ENCODE results near the gene DLG1.

DLG1 gene

GRCh38 chr3:197168063-197168462 lies 130.3 kb downstream of the DLG1 start:
- no peak for DNase-seq

DNA sequence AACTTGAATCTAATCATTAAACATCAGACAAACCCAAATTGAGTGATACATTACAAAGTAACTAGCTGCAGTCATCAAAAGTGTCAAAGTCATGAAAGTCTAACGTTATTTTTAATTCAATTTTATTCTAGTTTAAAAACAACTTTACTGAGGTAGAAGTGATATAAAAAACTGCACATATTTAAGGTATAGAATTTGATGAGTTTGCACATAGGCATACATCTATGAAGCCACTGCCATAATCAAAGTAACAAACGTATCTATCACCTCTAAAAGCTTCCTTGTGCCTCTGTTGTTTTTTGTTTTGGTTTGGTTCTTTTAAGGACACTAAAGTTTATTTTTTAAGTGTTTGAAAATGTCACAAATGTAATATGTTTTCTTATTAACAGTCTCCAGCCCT lies 130.9 kb downstream of the DLG1 start:
- no peak for DNase-seq

DNA sequence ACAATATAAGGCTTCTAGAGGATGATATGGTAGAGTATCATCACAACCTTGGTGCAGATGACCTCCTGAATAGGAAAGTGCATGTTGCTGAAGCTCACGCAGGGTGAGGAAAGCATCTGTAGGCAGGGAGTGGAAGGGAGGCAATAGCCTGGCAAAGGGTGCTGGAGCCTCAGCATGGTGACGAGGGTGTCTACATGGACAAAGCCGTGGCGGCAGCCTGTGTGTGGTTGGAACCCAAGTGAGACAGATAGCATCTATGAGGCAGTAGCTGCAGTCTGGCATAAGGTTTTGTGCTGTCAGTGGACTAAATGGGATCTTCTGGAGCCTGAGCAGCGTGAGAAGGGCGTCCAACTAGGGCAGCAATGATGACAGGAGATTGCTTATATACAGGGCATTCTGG lies 132.5 kb downstream of the DLG1 start:
- no peak for DNase-seq

DNA sequence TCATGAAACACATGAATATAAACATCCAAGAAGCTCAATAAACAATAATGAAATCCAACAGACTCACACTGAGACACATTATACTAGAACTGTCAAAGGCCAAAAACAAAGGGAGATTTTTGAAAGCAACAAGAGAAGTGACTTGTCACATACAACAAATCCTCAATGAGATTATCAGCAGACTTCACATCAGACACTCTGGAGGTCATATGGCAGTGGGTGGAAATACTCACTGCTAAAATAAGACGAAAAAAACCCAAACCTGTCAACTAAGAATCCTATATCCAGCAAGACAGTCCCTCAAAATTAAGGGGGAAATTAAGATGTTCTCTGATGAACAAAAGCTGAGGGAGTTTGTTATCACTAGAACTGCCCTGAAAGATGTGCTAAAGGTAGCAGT lies 143.4 kb downstream of the DLG1 start:
- no peak for DNase-seq

DNA sequence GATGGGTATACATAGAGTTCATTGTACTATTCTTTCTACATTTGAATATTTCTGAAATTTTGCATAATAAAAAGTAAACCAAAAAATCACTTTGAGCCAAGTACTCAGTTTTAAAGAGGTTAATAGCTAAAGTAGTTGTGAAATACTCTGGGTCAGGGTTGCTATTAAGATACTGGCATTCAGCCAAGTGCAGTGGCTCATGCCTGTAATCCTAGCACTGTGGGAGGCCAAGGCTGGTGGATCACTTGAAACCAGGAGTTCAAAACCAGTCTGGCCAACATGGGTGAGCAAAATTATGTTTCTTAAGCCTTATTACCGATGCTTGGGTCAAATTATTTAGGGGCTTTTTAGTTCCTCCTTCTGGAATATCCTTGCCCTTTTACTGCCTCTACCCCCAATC lies 146.8 kb downstream of the DLG1 start:
- no peak for DNase-seq

DNA sequence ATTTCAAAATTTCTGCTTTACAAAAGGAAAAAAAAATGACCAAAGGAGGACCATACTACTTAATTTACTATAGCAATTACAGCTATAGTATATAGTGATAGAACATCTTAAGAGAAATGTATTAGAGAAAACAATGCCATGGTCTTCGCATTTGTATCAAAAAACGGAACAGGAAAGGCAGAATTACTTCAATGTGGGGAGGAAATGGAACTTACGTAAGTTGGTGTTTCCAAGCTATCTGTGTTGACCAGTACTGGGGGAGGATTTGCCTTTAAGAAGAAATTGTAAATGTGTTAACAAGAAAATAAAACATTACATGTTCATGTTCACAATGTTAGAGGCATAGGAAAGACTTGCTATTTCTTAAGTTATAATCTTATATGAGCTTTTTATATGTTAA lies 148.9 kb downstream of the DLG1 start:
- no peak for DNase-seq

DNA sequence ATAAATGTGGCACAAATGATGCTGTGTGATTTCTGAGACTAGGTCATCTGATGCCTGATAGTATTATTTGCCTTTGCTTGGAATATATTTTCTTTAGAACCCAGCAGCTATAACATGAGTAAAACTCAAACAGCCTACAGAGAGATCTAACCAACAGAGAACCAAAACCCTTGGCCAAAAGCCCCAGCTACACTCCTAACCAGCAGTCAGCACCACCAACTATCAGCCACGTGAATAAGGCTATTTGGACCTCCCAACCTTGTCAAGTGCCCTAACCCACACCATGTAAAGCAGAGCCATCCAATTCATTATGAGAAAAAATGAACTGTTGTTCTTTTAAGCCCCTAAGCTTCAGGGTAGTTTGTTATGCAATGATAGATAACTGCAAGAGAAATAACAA lies 154.2 kb downstream of the DLG1 start:
- DNase-seq, result no peak

DNA sequence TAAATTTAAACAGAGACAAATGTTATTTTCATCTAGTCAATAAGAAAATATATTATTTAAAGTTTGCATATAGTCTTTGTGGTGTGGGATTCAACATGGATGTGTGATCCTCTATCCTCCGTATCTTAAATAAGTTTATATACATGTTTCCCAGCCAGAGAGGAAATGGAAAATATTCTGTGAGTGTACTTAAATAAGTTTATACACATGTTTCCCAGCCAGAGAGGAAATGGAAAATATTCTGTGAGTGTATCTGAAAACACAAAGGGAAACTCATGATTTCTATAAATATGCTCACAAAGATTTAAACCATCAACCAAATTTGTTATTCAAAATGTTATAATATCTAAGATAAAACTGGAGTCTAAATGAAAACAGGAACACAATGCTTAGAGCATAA lies 158.8 kb downstream of the DLG1 start:
- no peak for DNase-seq

DNA sequence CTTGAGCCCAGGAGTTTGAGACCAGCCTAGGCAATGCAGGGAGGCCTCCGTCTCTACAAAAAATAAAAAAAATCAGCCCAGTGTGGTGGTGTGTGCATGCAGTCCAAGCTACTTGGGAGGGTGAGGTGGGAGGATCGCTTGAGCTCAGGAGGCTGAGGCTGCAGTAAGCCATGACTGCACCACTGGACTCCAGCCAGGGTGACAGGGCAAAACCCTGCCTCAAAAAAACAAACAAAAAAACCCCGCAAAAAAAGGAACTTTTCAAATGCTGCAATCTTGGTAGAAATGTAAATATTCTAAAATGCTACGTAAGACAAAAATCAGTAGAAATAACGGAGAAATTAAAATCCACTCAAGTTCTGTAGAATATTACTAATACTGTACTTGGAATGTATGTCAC lies 160.7 kb downstream of the DLG1 start:
- no peak for DNase-seq

- no peak for DNase-seq
Observed at GRCh38 chr3:197136744-197137143, 161.7 kb downstream of the DLG1 start.

- DNase-seq, result no peak
Observed at GRCh38 chr3:197135212-197135611, 163.2 kb downstream of the DLG1 start.

GRCh38 chr3:197132916-197133530 lies 165.4 kb downstream of the DLG1 start:
- DNase-seq, result no peak

DNA sequence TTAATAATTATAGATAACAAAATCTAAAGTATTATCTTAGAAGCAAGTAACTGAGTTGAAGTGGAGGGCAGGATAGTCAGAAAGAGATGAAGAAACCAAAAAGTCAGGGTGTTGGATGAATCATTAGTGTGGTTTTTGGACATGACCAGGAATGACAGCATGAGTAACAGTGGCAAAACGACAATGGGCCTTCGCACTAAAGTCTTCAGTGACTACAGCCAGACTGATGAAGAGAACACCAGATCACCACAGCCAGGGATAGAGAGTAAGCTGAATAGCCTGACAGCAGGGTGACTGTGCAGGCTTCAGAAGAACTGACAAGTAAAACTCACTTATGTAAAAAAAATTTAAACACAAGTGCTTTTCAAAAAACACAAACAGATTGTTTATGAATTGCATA lies 172.8 kb downstream of the DLG1 start:
- DNase-seq, result no peak

- no peak for DNase-seq
Observed at GRCh38 chr3:197124713-197125112, 173.7 kb downstream of the DLG1 start.

DNA sequence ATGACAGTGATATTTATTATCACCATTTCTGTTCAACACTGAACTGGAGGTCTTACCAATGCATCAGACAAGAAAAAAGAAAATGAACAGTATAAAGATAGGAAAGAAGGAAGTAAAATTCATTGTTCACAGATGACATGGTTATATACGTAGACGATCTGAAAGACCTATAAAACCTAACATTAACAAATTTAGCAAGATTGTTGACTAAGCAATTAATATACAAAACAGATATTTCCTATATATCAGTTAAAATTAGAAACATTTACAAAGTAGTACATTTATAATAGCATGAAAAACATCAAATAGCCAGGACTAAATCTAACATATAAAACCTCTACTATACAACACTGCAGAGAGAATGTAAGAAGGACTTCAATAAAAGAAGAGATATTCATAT lies 176.0 kb downstream of the DLG1 start:
- DNase-seq, result no peak

DNA sequence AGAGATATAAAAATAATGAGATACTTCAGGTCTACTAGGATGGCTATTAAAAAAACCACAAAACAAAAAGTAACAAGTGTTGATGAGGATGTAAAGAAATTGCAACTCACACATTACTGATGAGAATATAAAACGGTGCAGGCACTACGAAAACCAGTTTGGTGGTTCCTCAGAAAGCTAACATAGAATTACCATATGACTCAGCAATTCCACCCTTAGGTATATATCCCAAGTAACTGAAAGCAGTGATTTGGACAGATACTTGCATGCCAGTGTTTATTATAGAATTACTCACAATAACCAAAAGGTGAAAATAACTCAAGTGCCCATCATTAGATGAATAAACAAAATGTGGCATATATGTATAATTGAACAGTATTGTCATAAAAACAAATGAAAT lies 181.3 kb downstream of the DLG1 start:
- no peak for DNase-seq

DNA sequence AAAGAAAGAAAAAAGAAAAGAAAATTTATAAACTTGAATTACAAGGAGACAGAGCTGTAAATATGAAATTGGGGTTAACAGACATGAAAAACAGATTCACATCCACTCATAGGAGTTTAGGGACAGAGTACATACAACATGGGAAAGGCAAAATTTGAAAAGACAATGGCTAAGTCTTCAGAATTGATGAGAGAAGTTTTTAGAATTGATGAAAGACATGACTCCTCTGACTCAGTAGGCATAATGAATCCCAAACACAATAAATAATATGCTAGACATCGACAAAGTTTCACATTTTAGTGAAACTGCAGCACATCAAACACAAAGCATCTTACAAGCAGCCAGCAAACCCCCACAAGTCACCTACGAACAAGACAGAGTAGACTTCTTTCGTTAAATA lies 184.4 kb downstream of the DLG1 start:
- DNase-seq, result no peak

GRCh38 chr3:197111685-197112084 lies 186.7 kb downstream of the DLG1 start:
- DNase-seq, result no peak

GRCh38 chr3:197105786-197106185 lies 192.6 kb downstream of the DLG1 start:
- no peak for DNase-seq

- DNase-seq, result no peak
Observed at GRCh38 chr3:197104738-197105137, 193.7 kb downstream of the DLG1 start.

DNA sequence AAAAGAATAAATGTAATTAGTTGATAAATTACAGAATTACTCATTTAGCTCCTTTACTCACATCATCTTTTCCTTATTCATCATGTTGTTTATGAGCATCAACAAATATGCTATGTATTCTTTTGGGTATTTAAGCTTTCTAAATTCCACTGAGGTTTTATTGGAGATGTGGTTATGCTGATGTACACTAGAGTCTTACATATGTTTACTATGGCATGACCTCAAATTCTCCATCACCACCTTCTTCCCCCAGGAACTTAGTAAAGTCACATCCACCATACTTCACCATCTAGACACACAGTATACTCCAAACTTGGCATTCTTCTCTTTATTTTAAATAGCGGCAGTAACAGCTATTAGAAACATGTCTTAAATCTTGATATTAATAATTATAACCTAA lies 194.6 kb downstream of the DLG1 start:
- DNase-seq, result no peak

- DNase-seq, result no peak
Observed at GRCh38 chr3:197093871-197094270, 204.5 kb downstream of the DLG1 start.

DNA sequence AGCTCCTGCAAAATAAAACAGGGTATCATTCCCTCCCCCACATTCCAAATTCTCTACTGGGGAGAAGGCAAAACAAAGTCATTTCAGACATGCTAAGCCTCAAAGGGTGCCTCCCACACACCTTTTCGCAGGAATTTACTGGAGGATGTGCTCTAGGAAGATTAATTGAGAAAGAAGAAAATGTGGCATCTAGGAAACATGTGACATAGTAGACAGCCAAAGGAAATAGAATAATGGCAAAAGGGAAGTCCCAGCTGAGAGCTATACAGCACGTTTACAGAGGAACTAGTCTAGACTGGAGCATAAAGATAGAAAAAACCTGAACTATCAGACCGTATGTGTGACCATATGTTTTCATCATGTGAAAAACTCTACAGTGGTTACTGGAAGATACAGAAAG lies 210.0 kb downstream of the DLG1 start:
- DNase-seq, result no peak

DNA sequence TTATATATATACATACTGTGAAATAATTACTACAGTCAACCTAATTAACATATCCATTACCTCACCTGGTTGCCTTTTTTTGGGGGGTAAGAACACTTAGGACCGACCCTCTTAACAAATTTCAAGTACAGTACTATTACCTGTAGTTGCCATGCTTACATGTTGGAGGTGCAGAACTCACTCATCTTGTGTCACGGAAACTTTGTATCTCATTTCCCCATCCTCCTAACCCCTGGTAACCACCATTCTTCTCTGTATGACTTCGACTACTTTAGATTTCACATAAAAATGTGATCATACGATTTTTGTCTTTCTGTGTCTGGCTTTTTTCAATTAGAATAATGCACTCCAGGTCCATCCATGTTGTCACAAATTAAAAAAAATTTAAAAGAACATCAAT lies 213.3 kb downstream of the DLG1 start:
- DNase-seq, result no peak

GRCh38 chr3:197083486-197083885 lies 214.9 kb downstream of the DLG1 start:
- DNase-seq, result no peak

- no peak for DNase-seq
Observed at GRCh38 chr3:197082871-197083270, 215.5 kb downstream of the DLG1 start.

Measured in CD4-positive, alpha-beta T cell treated with Interleukin-17A for 4 hours (primary cell).